Measurements from ENCODE around the gene ARNT2.

DNA sequence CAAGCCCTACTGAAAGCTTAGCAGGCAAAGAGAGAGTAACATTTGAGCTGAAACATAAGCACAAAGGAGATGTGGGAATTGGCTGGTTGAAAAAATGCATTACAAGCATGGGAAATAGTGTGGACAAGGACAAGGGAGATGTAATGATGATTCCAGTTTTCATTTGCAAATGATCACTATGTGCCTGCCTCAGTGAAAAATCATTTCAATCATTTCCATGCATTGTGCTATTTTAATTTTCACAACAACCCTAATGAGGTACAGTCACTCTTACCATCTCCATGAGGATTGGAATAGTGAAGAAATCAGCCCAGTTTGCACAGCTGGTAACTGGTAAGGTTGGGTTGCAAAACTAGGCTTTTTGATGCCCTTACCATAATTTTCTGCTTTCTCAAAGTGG, 123.2 kb downstream of the ARNT2 start:
- TF ChIP-seq ZNF274 (IDR thresholded peaks at IDR 0.05; ENCODE audit: low read depth, low read length) = no peak
- TF ChIP-seq YY1 (IDR thresholded peaks at IDR 0.05; ENCODE audit: insufficient read depth, insufficient read length) = no peak

Measured in NT2/D1 (cell line).